Inflammatory macrophage treated with lipopolysaccharide for 1 hour (primary cell): Measurements from ENCODE around the gene GSDMA.
"Not testable (repeated sequence)": the region's sequence is repeated elsewhere in the genome, so short reads cannot be mapped to it uniquely, and the experiment has no call there.

ENCODE experiments used
- DNase-seq, 2 donors: peaks; one replicate each; pipeline ENCODE4 v3.0.0-alpha.2; 2020 to 2022

The GSDMA gene

GRCh38 chr17:39929646-39930407, 33.0 kb upstream of the GSDMA start:
- DNase-seq, result no peak

GRCh38 chr17:39933912-39934311, 28.9 kb upstream of the GSDMA start:
- no peak for DNase-seq

GRCh38 chr17:39934324-39934723, 28.5 kb upstream of the GSDMA start:
- no peak for DNase-seq

GRCh38 chr17:39935909-39936308, 26.9 kb upstream of the GSDMA start:
- DNase-seq, result no peak

- DNase-seq, result no peak
Measured at GRCh38 chr17:39937447-39937846, 25.4 kb upstream of the GSDMA start.

- DNase-seq, result no peak
Measured at GRCh38 chr17:39938140-39938869, 24.5 kb upstream of the GSDMA start.

GRCh38 chr17:39939106-39939505, 23.7 kb upstream of the GSDMA start:
- DNase-seq, result no peak

GRCh38 chr17:39939588-39940419, 23.0 kb upstream of the GSDMA start:
- peak in 1 of 2 donors; percentile 55 for DNase-seq

- DNase-seq, result no peak
Measured at GRCh38 chr17:39943702-39944392, 19.0 kb upstream of the GSDMA start.

GRCh38 chr17:39944393-39944711, 18.5 kb upstream of the GSDMA start:
- DNase-seq, result no peak

- no peak for DNase-seq
Measured at GRCh38 chr17:39946551-39947330, 16.1 kb upstream of the GSDMA start.

GRCh38 chr17:39948489-39948828, 14.3 kb upstream of the GSDMA start:
- DNase-seq, result not testable (repeated sequence)

- DNase-seq, result no peak
Measured at GRCh38 chr17:39949028-39949427, 13.8 kb upstream of the GSDMA start.

GRCh38 chr17:39950871-39951348, 11.9 kb upstream of the GSDMA start:
- DNase-seq, result no peak

GRCh38 chr17:39951924-39952679, 10.7 kb upstream of the GSDMA start:
- no peak for DNase-seq

- DNase-seq, result peak; percentile 72 to 97
Measured at GRCh38 chr17:39952680-39953470, 9.9 kb upstream of the GSDMA start.

- DNase-seq, result no peak
Measured at GRCh38 chr17:39953471-39953888, 9.3 kb upstream of the GSDMA start.

GRCh38 chr17:39954876-39955275, 7.9 kb upstream of the GSDMA start:
- no peak for DNase-seq

GRCh38 chr17:39955726-39956225, 7.0 kb upstream of the GSDMA start:
- no peak for DNase-seq

GRCh38 chr17:39960524-39961041, 2.2 kb upstream of the GSDMA start:
- no peak for DNase-seq
